Glutamatergic neuron (in vitro differentiated cells): ENCODE results near the gene ATP2B3. TPM values are rescaled to one million over a fixed set of nuclear protein-coding genes. Genes with fewer than 3 reads are reported as not detected.

ENCODE experiments used
- DNase-seq: peaks from one replicate; pipeline ENCODE4 v3.0.0; 2022
- H3K27ac Mint-ChIP-seq: one replicate; pipeline ENCODE4 v1.8.0; 2020; ENCODE audit warnings: mild to moderate bottlenecking, mixed read lengths, inconsistent platforms; ENCODE audit not compliant: unreplicated experiment
- H3K27me3 Mint-ChIP-seq: one replicate; pipeline ENCODE4 v1.8.0; 2020; ENCODE audit warnings: mild to moderate bottlenecking, moderate library complexity, mixed read lengths, inconsistent platforms; ENCODE audit not compliant: unreplicated experiment
- H3K36me3 Mint-ChIP-seq: one replicate; pipeline ENCODE4 v1.8.0; 2020; ENCODE audit warnings: mild to moderate bottlenecking, mixed read lengths, inconsistent platforms; ENCODE audit not compliant: unreplicated experiment
- H3K4me1 Mint-ChIP-seq: one replicate; pipeline ENCODE4 v1.8.0; 2020; ENCODE audit warnings: mild to moderate bottlenecking, low read depth, mixed read lengths, inconsistent platforms; ENCODE audit not compliant: unreplicated experiment
- H3K4me3 Mint-ChIP-seq: one replicate; pipeline ENCODE4 v1.8.0; 2020; ENCODE audit warnings: mild to moderate bottlenecking, mixed read lengths, inconsistent platforms; ENCODE audit not compliant: unreplicated experiment
- H3K9me3 Mint-ChIP-seq: one replicate; pipeline ENCODE4 v1.8.0; 2020; ENCODE audit warnings: mild to moderate bottlenecking, moderate library complexity, mixed read lengths, inconsistent platforms; ENCODE audit not compliant: unreplicated experiment
- CTCF ChIP-seq: fragments of 200-600 bp; sonication (generic); IDR thresholded peaks from one replicate; pipeline ENCODE4 v1.5.0; 2021; ENCODE audit not compliant: partially characterized antibody, unreplicated experiment
- total RNA-seq: library from RNA; stranded (reverse); fragmentation: NEBNext Ultra II Directional; extraction: Animal tissue kit (Norgen Biotek cat#: 25700); gene quantifications from one replicate; pipeline ENCODE4 v1.2.1, GENCODE V29; 2021; ENCODE audit not compliant: unreplicated experiment

The ATP2B3 gene
- total RNA-seq, 1 donor from 2014 or later, result 68.0 TPM

DNA sequence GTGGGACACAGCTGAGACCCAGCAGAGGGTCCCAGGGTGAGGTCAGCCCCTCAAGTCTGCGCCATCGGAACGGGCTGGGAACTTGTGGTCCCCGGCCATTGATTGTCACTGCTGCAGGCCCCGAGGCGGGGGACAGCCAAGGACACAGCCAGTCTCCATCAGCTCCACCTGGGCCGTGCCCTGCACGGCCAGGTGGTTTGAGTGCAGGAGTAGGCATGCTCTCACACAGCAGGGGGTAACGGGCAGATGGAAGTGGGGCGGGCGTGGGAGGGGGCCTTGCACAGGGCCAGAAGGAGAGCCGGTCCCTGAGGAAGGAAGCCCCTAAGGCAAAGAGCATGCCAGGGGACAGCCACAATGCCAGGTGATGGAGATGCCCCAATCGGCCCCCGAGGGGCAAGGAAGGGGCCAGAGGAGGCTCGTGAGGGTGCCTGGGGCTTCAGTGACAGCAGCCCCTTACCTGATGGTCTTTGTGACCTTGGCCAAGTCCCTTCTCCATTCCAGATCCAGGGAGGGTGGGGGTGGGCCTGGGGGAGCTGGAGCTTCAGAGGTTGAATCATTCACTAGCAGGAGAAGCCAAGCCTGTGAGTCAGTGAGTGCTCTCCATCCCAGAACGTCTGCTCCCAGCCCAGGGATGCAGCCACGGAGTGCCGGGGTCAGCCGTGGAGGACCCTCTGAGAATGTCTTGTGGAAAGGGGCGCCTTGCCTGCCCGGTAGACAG, 2.3 kb downstream of the ATP2B3 start:
- no peak for TF ChIP-seq CTCF
- no peak for DNase-seq
- Mint-ChIP-seq H3K36me3 (no peaks in the 10 kb centered on the region), H3K27me3 (peaks cover 8% of the 10 kb centered on the region), H3K4me3 (no peak overlapping the region), H3K9me3 (peaks cover 10% of the 10 kb centered on the region), H3K4me1 (peaks cover 23% of the 10 kb centered on the region), H3K27ac (no peak overlapping the region)

- Mint-ChIP-seq H3K4me1 (peaks cover 27% of the 10 kb centered on the region), H3K4me3 (no peak overlapping the region), H3K27me3 (peaks cover 10% of the 10 kb centered on the region), H3K27ac (no peak overlapping the region), H3K9me3 (peaks cover 12% of the 10 kb centered on the region), H3K36me3 (no peaks in the 10 kb centered on the region)
- DNase-seq, result no peak
- TF ChIP-seq CTCF, result no peak
Measured at GRCh38 chrX:153520287-153520917, 3.0 kb downstream of the ATP2B3 start.

GRCh38 chrX:153521034-153521433, 3.6 kb downstream of the ATP2B3 start:
- H3K27me3 Mint-ChIP-seq, result peaks cover 7% of the 10 kb centered on the region

DNA sequence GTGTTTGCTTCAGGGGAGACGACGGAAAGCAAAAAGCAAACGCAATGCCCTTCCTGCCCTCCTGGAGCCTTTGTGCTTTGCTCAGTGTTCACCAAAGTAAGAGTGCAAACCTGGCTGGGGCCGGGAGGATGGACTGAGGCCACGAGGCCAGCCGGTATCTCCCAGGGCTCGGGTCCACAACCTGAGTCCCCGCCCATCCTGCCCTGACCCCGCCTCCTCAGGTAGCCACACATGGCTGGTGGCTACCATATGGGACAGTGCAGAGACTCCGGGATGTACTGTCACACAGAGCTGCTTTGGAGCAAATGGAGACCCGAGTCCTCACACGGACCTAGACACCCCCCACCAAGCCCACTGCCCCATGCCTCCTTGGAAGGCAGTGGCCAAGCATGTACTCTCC, 4.8 kb downstream of the ATP2B3 start:
- TF ChIP-seq CTCF, result no peak
- H3K4me3 Mint-ChIP-seq, result no peak overlapping the region
- H3K9me3 Mint-ChIP-seq, result peaks cover 9% of the 10 kb centered on the region
- DNase-seq, result no peak
- H3K36me3 Mint-ChIP-seq, result no peaks in the 10 kb centered on the region
- peak overlapping the region; percentile 86 for H3K27ac Mint-ChIP-seq
- H3K27me3 Mint-ChIP-seq, result peaks cover 6% of the 10 kb centered on the region
- H3K4me1 Mint-ChIP-seq, result peaks cover 28% of the 10 kb centered on the region

More at GRCh38 chrX:153521034-153521433, 3.6 kb downstream of the ATP2B3 start:
- no peak for DNase-seq
- Mint-ChIP-seq H3K4me1 (peaks cover 23% of the 10 kb centered on the region), H3K4me3 (peak overlapping the region; percentile 25), H3K9me3 (peaks cover 8% of the 10 kb centered on the region), H3K36me3 (no peaks in the 10 kb centered on the region), H3K27ac (no peak overlapping the region)
- no peak for TF ChIP-seq CTCF

GRCh38 chrX:153523269-153523668, 5.8 kb downstream of the ATP2B3 start:
- Mint-ChIP-seq H3K9me3 (peaks cover 9% of the 10 kb centered on the region), H3K4me1 (peaks cover 33% of the 10 kb centered on the region), H3K36me3 (no peaks in the 10 kb centered on the region), H3K27ac (no peak overlapping the region), H3K27me3 (peaks cover 7% of the 10 kb centered on the region), H3K4me3 (no peak overlapping the region)
- no peak for TF ChIP-seq CTCF
- DNase-seq, result no peak
